PC-9 (cell line): ENCODE data around the gene CAMTA1. TPM values are rescaled to one million over a fixed set of nuclear protein-coding genes. Genes with fewer than 3 reads are reported as not detected.

Source experiments
- BruUV-seq: library from RNA; stranded (reverse); fragments of 400-500 nt; replicated peaks from 2 replicates; lab custom pipeline; 2021; lab: Mats Ljungman, UMichigan
- CTCF ChIA-PET: fragments of 300-600 bp; sonication (Branson Sonifier 250); formaldehyde crosslinking; loops from one replicate; lab custom pipeline; 2022; ENCODE audit warnings: antibody characterized with exemption; lab: Charles Lee
- POLR2A ChIA-PET: fragments of 300-600 bp; sonication (Branson Sonifier 250); formaldehyde crosslinking; loops from one replicate; lab custom pipeline; 2022; ENCODE audit warnings: antibody characterized with exemption; ENCODE audit not compliant: unreplicated experiment; lab: Charles Lee
- DNase-seq, 2 experiments: peaks; one replicate each; pipeline versions ENCODE4 v3.0.0 to v3.0.0-alpha.2; 2015 to 2022; ENCODE audit warnings: mixed read lengths in 1 of 2
- H2AFZ ChIP-seq: fragments of 200-600 bp; sonication (generic); 2 replicates; pipeline ENCODE4 v1.8.1; 2017; ENCODE audit warnings: antibody characterized with exemption
- H3F3A ChIP-seq: fragments of 200-600 bp; sonication (generic); 2 replicates; pipeline ENCODE4 v1.8.1; 2017; ENCODE audit warnings: antibody characterized with exemption, mild to moderate bottlenecking, low read depth; ENCODE audit not compliant: insufficient read depth
- H3K27ac ChIP-seq: fragments of 200-600 bp; sonication (generic); 2 replicates; pipeline ENCODE4 v1.6.1; 2016; ENCODE audit warnings: mixed run types
- H3K27me3 ChIP-seq: fragments of 200-600 bp; sonication (generic); 2 replicates; pipeline ENCODE4 v1.6.1; 2016; ENCODE audit warnings: low read depth, mixed run types; ENCODE audit not compliant: insufficient read depth
- H3K36me3 ChIP-seq: fragments of 200-600 bp; sonication (generic); 2 replicates; pipeline ENCODE4 v1.6.1; 2016; ENCODE audit warnings: low read depth, mixed run types
- H3K4me1 ChIP-seq: fragments of 200-600 bp; sonication (generic); replicated peaks from 2 replicates; pipeline ENCODE4 v1.6.1; 2016; ENCODE audit warnings: mixed run types; ENCODE audit not compliant: insufficient read depth
- H3K4me2 ChIP-seq: fragments of 200-600 bp; sonication (generic); 2 replicates; pipeline ENCODE4 v1.6.1; 2017; ENCODE audit warnings: mixed run types
- H3K4me3 ChIP-seq: fragments of 200-600 bp; sonication (generic); 2 replicates; pipeline ENCODE4 v1.6.1; 2016; ENCODE audit warnings: mixed run types
- H3K79me2 ChIP-seq: fragments of 200-600 bp; sonication (generic); 2 replicates; pipeline ENCODE4 v1.6.1; 2017; ENCODE audit warnings: low read depth, mixed run types
- H3K9me2 ChIP-seq: fragments of 200-600 bp; sonication (generic); 2 replicates; pipeline ENCODE4 v1.8.1; 2017; ENCODE audit warnings: mild to moderate bottlenecking; ENCODE audit not compliant: insufficient read depth
- H3K9me3 ChIP-seq: fragments of 200-600 bp; sonication (generic); 2 replicates; pipeline ENCODE4 v1.8.1; 2016; ENCODE audit warnings: low read depth; ENCODE audit not compliant: insufficient read depth
- H4K20me1 ChIP-seq: fragments of 200-600 bp; sonication (generic); 2 replicates; pipeline ENCODE4 v1.8.1; 2017; ENCODE audit not compliant: insufficient read depth
- EZH2 ChIP-seq: fragments of 200-600 bp; sonication (generic); IDR thresholded peaks from 2 replicates; pipeline ENCODE4 v1.8.0; 2017; ENCODE audit warnings: antibody characterized with exemption, low read depth
- intact Hi-C: fragments of 100-400 bp; cut with micrococcal nuclease; formaldehyde crosslinking; loops from one replicate; pipeline ENCODE4 v1.10.0; 2022; ENCODE audit not compliant: unreplicated experiment
- total RNA-seq: library from RNA; stranded (reverse); gene quantifications from 2 replicates; pipeline ENCODE4 v1.2.3, GENCODE V29; 2021
- TF ChIP-seq, protein P1 (sequence below): fragments of 200-600 bp; sonication (generic); conservative IDR thresholded peaks from 2 replicates; pipeline ENCODE4 v1.6.1; 2017; ENCODE audit warnings: mixed run types, antibody characterized with exemption, mild to moderate bottlenecking, moderate library complexity

The CAMTA1 gene
- total RNA-seq, 1 experiment from 2014 or later, result 72.3 TPM

DNA sequence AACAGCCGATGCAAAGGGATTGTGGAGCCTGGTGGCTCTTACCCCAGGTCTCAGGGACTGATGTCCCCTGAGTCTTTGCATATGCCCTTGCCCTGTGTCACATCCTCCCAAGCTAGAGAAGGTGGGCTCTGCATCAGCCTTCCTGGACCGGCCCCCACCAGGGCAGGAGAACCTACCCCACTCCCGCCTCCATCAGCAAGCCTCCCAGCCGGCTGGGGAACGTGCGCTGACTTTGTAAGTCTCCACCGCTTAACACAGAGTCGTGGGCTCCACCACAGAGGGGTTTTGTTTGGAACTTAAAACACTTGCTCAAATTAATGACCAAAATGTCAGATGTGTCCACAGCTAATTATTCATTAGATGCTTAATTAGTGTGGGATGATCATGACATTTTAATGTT, 730.6 kb downstream of the CAMTA1 start:
- H3K79me2 ChIP-seq, result no peaks in the 10 kb centered on the region
- DNase-seq, result no peak
- H2AFZ ChIP-seq, result no peak overlapping the region
- ChIA-PET POLR2A (no interaction called here), CTCF (interaction anchor here (0.6 kb wide), 1 partner anchor 1122 kb away, joined by 7 read pairs; the partner anchor contains the start of gene ACOT7)
- no peaks in the 10 kb centered on the region for H3K9me3 ChIP-seq
- H3K27ac ChIP-seq, result no peak overlapping the region
- no peak for TF ChIP-seq EZH2
- TF ChIP-seq, protein P1, sequence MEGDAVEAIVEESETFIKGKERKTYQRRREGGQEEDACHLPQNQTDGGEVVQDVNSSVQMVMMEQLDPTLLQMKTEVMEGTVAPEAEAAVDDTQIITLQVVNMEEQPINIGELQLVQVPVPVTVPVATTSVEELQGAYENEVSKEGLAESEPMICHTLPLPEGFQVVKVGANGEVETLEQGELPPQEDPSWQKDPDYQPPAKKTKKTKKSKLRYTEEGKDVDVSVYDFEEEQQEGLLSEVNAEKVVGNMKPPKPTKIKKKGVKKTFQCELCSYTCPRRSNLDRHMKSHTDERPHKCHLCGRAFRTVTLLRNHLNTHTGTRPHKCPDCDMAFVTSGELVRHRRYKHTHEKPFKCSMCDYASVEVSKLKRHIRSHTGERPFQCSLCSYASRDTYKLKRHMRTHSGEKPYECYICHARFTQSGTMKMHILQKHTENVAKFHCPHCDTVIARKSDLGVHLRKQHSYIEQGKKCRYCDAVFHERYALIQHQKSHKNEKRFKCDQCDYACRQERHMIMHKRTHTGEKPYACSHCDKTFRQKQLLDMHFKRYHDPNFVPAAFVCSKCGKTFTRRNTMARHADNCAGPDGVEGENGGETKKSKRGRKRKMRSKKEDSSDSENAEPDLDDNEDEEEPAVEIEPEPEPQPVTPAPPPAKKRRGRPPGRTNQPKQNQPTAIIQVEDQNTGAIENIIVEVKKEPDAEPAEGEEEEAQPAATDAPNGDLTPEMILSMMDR, result no peak
- no peaks in the 10 kb centered on the region for H3F3A ChIP-seq
- H3K9me2 ChIP-seq, result no peaks in the 10 kb centered on the region
- H3K4me3 ChIP-seq, result no peak overlapping the region
- no peaks in the 10 kb centered on the region for H3K4me1 ChIP-seq
- intact Hi-C loops, result no loop called here
- H3K4me2 ChIP-seq, result no peak overlapping the region
- BruUV-seq, result no TSS peak
- H4K20me1 ChIP-seq, result no peaks in the 10 kb centered on the region
- peaks cover 55% of the 10 kb centered on the region for H3K27me3 ChIP-seq
- H3K36me3 ChIP-seq, result no peaks in the 10 kb centered on the region

DNA sequence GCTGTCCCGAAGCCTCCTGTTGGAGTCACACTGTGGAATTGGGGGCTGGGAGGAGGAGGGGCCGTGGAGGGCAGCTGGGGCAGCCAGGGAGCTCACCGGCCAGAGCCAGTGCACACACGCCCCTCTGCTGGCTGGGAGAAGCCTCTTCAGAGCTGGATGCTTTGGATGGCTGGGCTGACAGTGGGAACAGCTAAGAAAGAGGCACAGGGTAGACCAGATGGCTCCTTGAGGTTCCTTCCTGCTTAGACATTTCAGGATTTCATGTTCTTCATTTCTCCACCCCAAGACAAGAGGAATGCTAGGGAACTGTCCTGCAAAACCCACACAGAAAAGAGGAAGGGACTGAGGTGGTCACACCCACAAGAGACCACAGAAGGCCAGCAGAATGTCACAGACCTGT, 731.1 kb downstream of the CAMTA1 start:
- Histone ChIP-seq H4K20me1 (no peaks in the 10 kb centered on the region), H3K4me3 (no peak overlapping the region), H3F3A (no peaks in the 10 kb centered on the region), H3K9me3 (no peaks in the 10 kb centered on the region), H3K4me2 (no peak overlapping the region), H3K27me3 (peaks cover 51% of the 10 kb centered on the region), H2AFZ (no peak overlapping the region), H3K36me3 (no peaks in the 10 kb centered on the region), H3K9me2 (no peaks in the 10 kb centered on the region), H3K27ac (no peak overlapping the region), H3K79me2 (no peaks in the 10 kb centered on the region), H3K4me1 (no peaks in the 10 kb centered on the region)
- TF ChIP-seq EZH2, result no peak
- TF ChIP-seq, protein P1, result no peak
- ChIA-PET CTCF (interaction anchor here (0.6 kb wide), 1 partner anchor 131 kb away, joined by 4 read pairs; no protein-coding TSS in a partner anchor), POLR2A (no interaction called here)
- no TSS peak for BruUV-seq
- no peak for DNase-seq
- intact Hi-C loops, result no loop called here

DNA sequence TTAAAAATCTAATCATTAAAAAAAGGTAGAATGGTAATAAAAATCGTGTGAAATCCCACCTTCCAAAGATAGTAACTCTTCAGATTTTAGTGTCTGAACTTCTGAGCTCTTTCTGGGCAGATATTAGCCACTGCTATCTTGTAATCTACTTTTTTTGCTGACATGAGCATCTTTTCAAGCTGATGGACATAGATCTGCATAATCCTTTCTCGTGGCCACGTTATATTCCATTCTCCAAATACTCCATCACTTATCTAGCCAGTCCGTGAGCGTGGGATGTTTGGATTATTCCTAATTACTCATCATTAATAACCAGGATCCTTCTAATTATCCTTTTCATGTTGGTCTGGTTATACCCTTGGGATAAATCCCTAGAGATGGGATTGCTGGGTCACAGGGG, 731.7 kb downstream of the CAMTA1 start:
- H3K9me3 ChIP-seq, result no peaks in the 10 kb centered on the region
- H2AFZ ChIP-seq, result no peak overlapping the region
- H3F3A ChIP-seq, result no peaks in the 10 kb centered on the region
- no peaks in the 10 kb centered on the region for H3K36me3 ChIP-seq
- H3K4me2 ChIP-seq, result no peak overlapping the region
- CTCF ChIA-PET, result interaction anchor here (0.6 kb wide), 1 partner anchor 132 kb away, joined by 4 read pairs; no protein-coding TSS in a partner anchor
- H4K20me1 ChIP-seq, result no peaks in the 10 kb centered on the region
- no peak overlapping the region for H3K27ac ChIP-seq
- POLR2A ChIA-PET, result no interaction called here
- no peaks in the 10 kb centered on the region for H3K4me1 ChIP-seq
- no peaks in the 10 kb centered on the region for H3K9me2 ChIP-seq
- BruUV-seq, result no TSS peak
- intact Hi-C loops, result no loop called here
- H3K27me3 ChIP-seq, result peaks cover 50% of the 10 kb centered on the region
- H3K79me2 ChIP-seq, result no peaks in the 10 kb centered on the region
- no peak overlapping the region for H3K4me3 ChIP-seq
- no peak for TF ChIP-seq EZH2
- TF ChIP-seq, protein P1, result no peak
- DNase-seq, result no peak
